ENCODE data around the gene FBXW2.

Gene FBXW2

GRCh38 chr9:120741701-120742100, 51.5 kb downstream of the FBXW2 start:
- no peak for DNase-seq (ENCODE audit: low read depth)

DNA sequence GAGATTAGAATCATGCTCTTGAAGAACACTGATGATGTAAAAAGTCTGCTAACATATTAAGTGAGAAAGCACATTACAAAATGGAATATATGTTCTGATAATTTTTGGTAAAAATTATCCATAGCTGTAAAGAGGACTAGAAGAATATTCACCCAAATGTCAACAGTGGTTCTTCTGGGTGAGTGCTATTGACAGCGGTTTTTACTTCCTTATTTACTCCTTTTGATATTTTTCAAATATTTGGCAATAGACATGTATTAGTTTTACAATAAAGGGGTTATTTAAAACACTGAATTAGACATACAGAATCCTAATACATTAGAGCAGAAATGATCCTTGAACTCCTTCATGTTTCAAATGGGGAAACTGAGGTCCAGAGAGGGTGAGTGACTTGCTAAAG, 52.0 kb downstream of the FBXW2 start:
- DNase-seq (ENCODE audit: low read depth): no peak

GRCh38 chr9:120740132-120740531, 53.1 kb downstream of the FBXW2 start:
- DNase-seq (ENCODE audit: low read depth): no peak

GRCh38 chr9:120737416-120738165, 55.6 kb downstream of the FBXW2 start:
- no peak for DNase-seq (ENCODE audit: low read depth)

DNA sequence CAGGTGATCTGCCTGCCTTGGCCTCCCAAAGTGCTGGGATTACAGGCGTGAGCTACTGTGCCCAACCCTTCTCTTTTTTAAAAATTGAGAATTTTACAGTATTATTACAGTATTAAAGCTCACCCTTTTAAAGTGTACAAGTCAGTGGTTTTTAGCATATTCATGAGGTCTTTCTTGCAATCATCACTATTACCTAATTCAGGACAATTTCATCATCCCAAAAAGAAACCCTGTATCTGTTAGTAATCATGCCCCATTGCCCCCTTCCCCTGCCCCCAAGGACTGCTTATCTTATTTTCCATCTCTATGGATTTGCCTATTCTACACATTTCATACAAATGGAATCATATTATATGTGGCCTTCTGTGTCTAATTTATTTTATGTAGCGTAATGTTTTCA, 56.3 kb downstream of the FBXW2 start:
- DNase-seq (ENCODE audit: low read depth): no peak

DNA sequence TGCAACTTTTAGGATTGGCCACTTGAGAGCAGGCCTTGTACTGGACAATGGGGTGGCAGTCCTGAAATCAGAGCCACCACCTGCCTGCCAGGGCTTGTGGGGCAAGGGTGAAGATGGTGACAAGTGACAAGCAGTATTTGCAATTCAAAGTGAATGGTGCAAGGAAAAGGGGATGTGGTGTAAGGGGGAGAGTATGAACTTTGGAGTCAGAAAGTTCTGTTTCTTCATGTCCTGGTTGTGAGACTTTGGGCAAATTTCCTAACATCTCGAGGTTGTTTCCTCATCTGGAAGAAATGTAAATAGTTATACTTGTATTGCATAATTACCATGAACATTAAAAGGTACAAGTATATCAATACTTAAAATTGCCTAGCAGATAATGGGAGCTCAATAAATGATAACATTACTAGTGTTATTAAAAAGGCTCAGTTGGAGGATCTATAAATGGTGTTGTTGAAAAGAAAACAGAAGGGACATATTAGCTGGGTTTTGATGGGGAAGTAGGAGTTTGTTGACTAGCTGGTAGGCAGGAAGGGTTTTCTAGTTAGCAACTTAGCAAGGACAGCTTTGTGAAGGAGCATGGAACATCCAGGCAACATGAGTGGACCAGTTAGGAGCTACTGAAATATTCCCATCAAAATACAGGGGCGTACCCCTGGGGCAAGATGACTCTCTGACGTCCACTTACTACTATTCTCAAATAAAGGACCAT, 57.6 kb downstream of the FBXW2 start:
- no peak for DNase-seq (ENCODE audit: low read depth)

DNA sequence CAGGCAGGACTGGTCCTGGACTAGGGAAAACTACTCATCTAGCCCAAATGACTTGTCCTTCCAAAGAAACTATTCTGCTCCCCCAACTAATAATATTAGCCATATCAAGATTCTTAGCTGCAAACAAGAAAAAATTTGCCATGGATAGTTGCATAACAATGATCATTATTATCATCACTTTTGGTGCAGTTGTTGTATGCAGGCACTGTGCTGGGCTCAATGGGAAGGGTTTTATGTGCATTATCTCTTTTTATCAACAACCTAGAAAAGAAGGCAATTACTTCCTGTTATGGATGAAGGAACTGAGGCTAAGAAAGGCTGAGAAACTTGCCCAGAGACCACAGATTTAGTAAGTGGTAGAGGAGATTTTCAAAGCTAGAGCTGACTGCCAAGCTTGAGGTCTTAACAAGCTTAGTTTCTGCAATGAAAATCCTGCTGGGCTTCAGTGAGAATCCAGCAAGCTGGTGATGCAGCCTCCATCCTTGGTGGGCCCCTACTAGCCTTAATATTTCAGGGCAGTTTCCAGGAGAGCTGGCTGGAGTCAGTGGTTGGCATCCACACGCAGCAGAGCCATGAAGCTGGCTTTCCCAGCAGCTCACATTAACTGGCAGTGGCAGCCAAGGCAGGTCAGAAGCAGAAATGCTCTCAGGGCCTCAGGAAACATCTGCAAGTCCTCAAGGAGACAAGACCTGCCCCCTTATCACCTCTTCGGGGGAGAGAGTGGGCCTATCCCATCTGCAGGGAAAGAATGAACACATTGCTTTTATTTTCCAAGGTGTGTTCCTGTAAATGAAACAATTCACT, 58.4 kb downstream of the FBXW2 start:
- no peak for DNase-seq (ENCODE audit: low read depth)

DNA sequence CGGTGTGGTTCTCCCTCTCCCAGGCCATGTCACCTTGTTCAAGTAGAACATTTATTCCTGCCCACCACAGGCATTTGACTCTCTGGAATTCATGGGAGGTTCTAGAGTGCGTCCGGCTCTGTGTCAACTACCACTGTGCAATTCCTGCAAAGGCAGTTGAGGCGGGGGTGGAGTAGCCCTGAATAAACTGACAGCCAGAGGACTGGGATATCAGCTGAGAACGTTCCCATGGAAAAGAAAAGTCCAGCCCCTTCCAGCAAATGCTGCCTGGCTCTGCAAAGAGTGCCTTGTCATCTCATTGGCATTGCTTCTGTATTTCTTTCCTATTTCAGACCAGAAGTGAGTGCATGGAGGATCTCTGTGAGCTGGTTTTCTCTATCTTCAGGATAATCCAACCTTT, 60.0 kb downstream of the FBXW2 start:
- no peak for DNase-seq (ENCODE audit: low read depth)

GRCh38 chr9:120730654-120731514, 62.3 kb downstream of the FBXW2 start:
- no peak for DNase-seq (ENCODE audit: low read depth)

DNA sequence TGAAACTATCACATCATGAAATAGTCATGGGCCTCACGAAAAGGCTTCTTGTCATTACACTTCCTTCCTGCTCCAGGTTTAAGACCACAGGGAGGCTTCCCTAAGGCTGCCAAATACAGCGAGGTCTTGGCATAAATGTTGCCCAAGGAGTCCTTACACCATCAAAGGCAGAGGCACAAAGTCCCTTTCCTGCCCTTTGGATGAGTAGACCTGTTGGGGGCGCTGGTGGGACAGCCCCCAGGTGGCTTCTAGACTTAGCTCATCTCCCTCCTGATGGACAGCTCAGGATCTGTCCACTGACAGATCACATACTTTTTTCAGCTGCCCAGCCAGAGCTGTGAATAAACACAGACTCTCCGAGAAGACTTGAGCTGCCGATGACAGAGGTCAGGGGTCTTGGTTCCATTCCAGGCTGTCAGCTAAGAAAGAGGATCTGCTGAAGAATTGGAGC, 63.4 kb downstream of the FBXW2 start:
- no peak for DNase-seq (ENCODE audit: low read depth)

- no peak for DNase-seq (ENCODE audit: low read depth)
These were observed 66.7 kb downstream of the FBXW2 start for GRCh38 chr9:120726484-120726883.

GRCh38 chr9:120725907-120726306, 67.3 kb downstream of the FBXW2 start:
- DNase-seq (ENCODE audit: low read depth): no peak

DNA sequence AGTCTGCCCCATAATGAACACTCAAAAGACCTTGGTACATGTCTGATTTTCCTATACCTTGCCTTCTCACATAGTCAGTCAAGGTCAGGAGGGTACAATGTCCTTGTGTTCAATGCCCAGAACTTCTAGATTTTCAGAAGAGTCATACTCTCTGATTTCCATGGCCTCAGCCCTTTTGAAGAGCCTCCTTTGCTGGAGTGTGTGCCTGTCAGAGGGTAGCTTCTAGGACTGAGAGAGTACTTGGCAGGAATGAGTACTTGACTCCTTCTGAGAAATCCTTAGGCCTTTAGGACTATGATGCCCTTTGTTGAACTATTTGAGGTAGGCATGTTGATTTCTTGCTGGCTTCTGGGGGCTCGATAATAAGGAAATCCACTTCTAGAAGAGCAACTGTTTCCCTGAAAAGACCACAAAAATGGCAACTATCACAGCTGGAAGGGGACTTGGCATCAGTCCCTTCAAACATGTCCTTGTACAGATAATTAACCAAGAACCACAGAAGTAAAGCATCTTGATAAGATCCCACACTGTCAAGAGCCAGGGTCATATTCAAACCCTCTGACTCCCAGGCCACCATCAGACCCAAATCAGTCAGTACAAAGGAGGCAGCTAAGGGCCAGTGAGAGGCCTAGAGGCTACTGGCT, 68.3 kb downstream of the FBXW2 start:
- no peak for DNase-seq (ENCODE audit: low read depth)

GRCh38 chr9:120723565-120723964, 69.7 kb downstream of the FBXW2 start:
- no peak for DNase-seq (ENCODE audit: low read depth)

DNA sequence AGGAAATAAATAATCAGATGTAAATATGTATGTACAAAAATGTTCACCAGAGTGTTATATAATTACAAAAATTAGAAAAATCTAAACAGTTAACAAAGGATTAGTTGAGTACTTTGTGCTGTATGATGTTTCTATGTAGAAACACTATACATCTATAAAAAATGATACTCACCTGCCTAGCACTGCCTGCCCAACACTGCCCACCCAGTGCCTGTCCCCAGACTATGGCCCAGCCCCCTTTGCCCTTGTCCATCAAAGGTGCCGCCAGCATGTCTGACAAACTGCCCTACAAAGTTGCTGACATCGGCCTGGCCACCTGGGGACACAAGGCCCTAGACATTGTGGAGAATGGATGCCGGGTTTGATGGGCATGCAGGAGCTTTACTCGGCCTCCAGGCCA, 72.8 kb downstream of the FBXW2 start:
- DNase-seq (ENCODE audit: low read depth): no peak

DNA sequence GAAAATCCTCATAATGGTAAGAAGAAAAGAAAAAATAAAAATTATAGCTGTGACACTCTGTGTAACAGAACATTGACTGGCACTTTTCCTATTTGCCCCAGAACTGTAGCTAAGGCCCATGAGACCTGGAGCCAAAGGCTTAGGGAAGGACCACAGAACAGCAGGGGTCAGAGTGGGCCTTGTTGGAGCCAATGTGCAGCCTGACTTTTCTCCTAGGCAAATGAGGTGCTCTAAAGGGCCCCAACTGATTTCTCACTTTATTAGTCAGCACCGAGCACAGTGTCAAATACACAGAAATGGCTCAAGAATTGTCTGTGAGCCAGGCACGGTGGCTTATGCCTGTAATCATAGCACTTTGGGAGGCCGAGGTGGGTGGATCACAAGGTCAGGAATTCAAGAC, 74.9 kb downstream of the FBXW2 start:
- DNase-seq (ENCODE audit: low read depth): no peak

GRCh38 chr9:120717176-120717575, 76.0 kb downstream of the FBXW2 start:
- DNase-seq (ENCODE audit: low read depth): no peak

DNA sequence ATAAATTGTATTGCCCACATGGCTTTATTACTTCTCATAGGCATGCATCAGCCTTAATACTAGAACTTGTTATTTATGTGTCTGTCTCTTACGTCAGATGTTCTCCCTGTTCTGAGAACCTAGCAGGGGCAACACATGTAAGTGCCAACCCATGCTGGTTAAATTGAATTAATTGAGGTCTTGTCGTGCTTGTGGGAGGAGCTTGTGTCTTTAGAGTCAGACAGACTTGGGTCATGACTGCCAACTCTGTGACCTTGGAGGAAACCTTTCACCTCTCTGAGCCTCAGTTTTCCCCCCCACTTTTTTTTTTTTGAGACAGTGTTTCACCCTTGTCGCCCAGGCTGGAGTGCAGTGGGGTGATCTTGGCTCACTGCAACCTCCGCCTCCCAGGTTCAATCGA, 76.7 kb downstream of the FBXW2 start:
- no peak for DNase-seq (ENCODE audit: low read depth)

GRCh38 chr9:120715389-120715924, 77.8 kb downstream of the FBXW2 start:
- no peak for DNase-seq (ENCODE audit: low read depth)

DNA sequence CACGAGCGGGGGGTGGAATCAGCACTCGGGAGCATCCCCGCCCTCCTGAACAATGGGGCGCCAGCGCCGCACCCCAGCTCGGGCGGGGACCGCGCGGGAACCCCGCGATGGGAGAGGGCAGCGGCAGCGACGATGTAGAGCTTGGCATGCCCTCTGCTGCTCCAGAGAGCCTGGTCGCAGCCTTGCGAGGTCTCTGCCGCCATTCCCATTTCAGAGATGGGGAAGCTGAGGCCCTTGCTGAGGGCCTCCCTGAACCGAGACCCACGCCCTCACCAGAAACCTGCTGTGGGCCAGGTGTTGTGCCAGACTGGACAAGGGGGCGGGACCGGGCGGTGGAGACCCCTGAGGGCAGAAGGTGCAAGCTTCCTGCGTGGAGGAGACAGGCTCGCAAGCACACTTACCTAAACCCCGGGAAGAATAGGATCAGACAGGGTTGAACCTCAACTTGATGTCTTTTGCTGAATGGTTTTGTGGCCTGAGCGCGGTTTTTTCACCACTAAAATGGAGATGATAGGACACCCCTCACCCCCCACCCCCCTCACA, 78.3 kb downstream of the FBXW2 start:
- no peak for DNase-seq (ENCODE audit: low read depth)
